GM10266 (cell line): ENCODE results near the gene GADL1.

Experiments used
- DNase-seq: peaks from one replicate; pipeline ENCODE4 v3.0.0; 2012; ENCODE audit errors: extremely low spot score
- TF ChIP-seq, protein P1 (sequence below): IDR thresholded peaks from 2 replicates; pipeline ENCODE4 v1.5.1; 2012; ENCODE audit warnings: mild to moderate bottlenecking, low read depth; ENCODE audit not compliant: control insufficient read depth, insufficient read depth; ENCODE audit errors: missing control alignments

Gene GADL1

GRCh38 chr3:30793740-30794139 is 100.7 kb downstream of the GADL1 start:
- DNase-seq: no peak
- TF ChIP-seq, protein P1, sequence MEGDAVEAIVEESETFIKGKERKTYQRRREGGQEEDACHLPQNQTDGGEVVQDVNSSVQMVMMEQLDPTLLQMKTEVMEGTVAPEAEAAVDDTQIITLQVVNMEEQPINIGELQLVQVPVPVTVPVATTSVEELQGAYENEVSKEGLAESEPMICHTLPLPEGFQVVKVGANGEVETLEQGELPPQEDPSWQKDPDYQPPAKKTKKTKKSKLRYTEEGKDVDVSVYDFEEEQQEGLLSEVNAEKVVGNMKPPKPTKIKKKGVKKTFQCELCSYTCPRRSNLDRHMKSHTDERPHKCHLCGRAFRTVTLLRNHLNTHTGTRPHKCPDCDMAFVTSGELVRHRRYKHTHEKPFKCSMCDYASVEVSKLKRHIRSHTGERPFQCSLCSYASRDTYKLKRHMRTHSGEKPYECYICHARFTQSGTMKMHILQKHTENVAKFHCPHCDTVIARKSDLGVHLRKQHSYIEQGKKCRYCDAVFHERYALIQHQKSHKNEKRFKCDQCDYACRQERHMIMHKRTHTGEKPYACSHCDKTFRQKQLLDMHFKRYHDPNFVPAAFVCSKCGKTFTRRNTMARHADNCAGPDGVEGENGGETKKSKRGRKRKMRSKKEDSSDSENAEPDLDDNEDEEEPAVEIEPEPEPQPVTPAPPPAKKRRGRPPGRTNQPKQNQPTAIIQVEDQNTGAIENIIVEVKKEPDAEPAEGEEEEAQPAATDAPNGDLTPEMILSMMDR: no peak

DNA sequence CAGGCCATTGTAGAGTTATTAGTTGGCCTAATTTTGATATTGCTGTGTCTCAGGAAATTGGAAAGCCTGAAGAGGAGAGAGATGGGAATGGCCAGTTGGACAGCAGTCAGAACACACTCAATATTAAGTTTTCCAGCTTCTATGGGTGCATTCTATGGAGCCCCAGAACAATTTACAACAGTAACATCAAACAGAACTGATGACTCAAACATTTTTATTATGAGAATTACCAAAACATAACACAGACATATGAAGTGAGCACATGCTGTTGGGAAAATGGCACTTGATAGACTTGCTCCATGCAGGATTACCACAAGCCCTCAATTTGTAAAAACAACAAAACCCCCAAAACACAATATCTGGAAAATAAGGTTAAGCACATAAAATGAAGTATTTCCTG is 104.3 kb downstream of the GADL1 start:
- DNase-seq: no peak
- TF ChIP-seq, protein P1: no peak

DNA sequence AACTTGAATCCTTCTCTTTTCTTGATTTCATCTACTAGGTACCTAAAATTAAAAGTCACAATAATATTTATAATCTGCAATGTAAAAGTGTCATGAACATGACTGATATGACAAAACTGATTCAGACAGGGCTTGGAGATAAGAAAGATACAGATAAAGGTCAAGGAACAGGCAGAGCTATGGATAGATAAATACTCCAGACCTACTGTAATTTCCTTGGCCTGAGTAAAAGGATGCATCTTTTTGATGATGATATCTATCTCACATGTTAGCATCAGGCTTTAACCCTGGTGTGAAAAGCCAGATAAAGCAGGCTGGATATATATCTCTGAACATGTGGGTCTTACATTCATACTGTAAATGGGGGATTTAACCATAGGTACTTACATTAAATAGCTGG is 108.1 kb downstream of the GADL1 start:
- TF ChIP-seq, protein P1: no peak
- DNase-seq: no peak

- peak; percentile 15 for DNase-seq
- TF ChIP-seq, protein P1: peak; percentile 52
These were observed 114.7 kb downstream of the GADL1 start for GRCh38 chr3:30779686-30780287.

DNA sequence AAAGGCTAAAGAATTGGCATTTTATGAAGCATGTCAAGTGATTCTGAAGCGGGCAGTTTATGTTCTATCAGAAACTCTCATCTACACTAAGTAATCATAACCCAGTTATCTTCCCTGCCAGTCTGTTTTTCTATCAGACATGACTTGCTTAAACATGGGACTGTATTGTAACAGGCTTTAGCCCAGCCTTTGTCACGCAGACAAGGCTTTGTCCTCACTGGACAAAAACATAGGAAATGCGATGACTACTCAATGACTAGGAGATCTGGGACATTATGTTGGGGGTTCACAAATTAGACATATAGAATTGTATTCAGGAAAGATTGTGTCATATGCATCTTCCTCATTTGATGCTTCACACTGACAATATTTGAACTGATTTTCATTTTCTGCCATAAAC is 115.5 kb downstream of the GADL1 start:
- TF ChIP-seq, protein P1: no peak
- DNase-seq: no peak

DNA sequence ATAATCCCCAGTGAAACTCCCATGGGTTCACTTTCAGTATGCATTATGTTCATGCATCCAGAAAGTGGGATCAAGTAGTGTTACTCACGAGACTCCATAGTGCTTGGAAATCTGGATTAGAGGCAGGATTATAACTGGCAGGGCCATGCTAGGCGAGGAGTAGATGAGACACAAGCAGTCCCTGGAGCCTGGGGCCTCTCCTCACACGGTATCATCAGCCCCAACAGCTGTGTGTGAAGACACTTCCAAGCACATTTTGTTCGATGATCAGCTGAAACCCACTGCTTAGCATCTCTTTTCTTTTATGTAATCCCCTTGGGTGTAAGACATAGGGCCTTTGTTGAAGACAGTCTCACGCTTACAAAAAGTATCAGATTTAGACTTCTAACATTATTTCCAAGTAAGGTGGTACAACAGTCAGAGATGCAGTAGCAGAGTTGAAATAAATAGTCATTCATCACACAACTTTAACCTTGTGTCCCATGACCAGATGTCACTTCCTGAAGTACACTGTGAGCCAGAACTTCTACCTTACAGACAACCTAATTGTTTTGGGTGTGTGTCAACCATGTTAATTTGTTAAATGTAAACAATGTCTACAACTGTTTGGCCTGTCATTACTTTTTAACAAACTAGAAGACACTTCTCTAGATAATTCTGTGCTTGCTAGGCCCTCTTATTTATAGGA is 116.9 kb downstream of the GADL1 start:
- DNase-seq: no peak
- TF ChIP-seq, protein P1: no peak

- TF ChIP-seq, protein P1: no peak
- no peak for DNase-seq
These were observed 118.2 kb downstream of the GADL1 start for GRCh38 chr3:30776186-30776815.
